Prostate gland (tissue), 2 donors: Measurements from ENCODE around the gene GTPBP1. TPM values are rescaled to one million over a fixed set of nuclear protein-coding genes. Genes with fewer than 3 reads are reported as not detected.
A peak's percentile ranks its signal among the peaks of the same experiment; 100 is the strongest.

Experiments
- DNase-seq: peaks from one replicate; pipeline ENCODE4 v3.0.0-alpha.2; 2019; ENCODE audit warnings: low spot score
- H3K27ac ChIP-seq, 2 donors: fragments of 200-600 bp; sonication (generic); 2 replicates each; pipeline ENCODE4 v1.5.1; 2017 to 2019
- H3K27me3 ChIP-seq: fragments of 200-600 bp; sonication (generic); replicated peaks from 2 replicates; pipeline ENCODE4 v1.5.1; 2019; ENCODE audit not compliant: insufficient read depth
- H3K36me3 ChIP-seq, 2 donors: fragments of 200-600 bp; sonication (generic); 1 replicate in 1 of 2; 2 replicates in 1 of 2; pipeline versions ENCODE4 v1.5.1 to v1.8.1; 2017 to 2019
- H3K4me1 ChIP-seq: fragments of 200-600 bp; sonication (generic); replicated peaks from 2 replicates; pipeline ENCODE4 v1.5.1; 2019
- H3K4me3 ChIP-seq, 2 donors: fragments of 200-600 bp; sonication (generic); 2 replicates each; pipeline ENCODE4 v1.5.1; 2017 to 2019
- H3K9me3 ChIP-seq: fragments of 200-600 bp; sonication (generic); 2 replicates; pipeline ENCODE4 v1.5.1; 2017
- CTCF ChIP-seq, 4 experiments: fragments of 200-600 bp in 2 of 4; fragments of 450-650 bp in 2 of 4; sonication (generic) in 2 of 4; IDR thresholded peaks; 1 replicate in 3 of 4; 2 replicates in 1 of 4; pipeline ENCODE4 v1.5.1; 2016 to 2019; ENCODE audit warnings: antibody characterized with exemption in 4 of 4, mild to moderate bottlenecking in 2 of 4, moderate library complexity in 2 of 4
- POLR2A ChIP-seq: fragments of 450-650 bp; IDR thresholded peaks from one replicate; pipeline ENCODE4 v1.6.1; 2016; ENCODE audit warnings: antibody characterized with exemption, mild to moderate bottlenecking
- POLR2AphosphoS5 ChIP-seq: sonication (generic); formaldehyde crosslinking; IDR thresholded peaks from one replicate; pipeline ENCODE4 v1.6.1; 2017; ENCODE audit warnings: antibody characterized with exemption
- WGBS: methylation state at CpG from one replicate; pipeline ENCODE4 v1.1.5; 2018; 5-methylcytosine and 5-hydroxymethylcytosine counted together
- intact Hi-C: fragments of 100-400 bp; cut with DNase I; formaldehyde crosslinking; loops from one replicate; pipeline ENCODE4 v1.14.2; 2022
- total RNA-seq, 2 donors: library from RNA; depleted of rRNA; stranded (reverse); fragments of >200 nt; gene quantifications; one replicate each; pipeline ENCODE4 v1.1.0, GENCODE V29; 2016

GTPBP1 gene
- total RNA-seq, 2 donors from 2014 or later, result 61.9 to 74.5 TPM

- H3K9me3 ChIP-seq, result no peaks in the 10 kb centered on the region
- intact Hi-C loops, result no loop called here
- 84% methylated on average over 7 of the region's 7 CpGs for WGBS
- TF ChIP-seq POLR2AphosphoS5 (no peak), CTCF (IDR thresholded peaks at IDR 0.05) (no peak), POLR2A (no peak)
- no peaks in the 10 kb centered on the region for H3K27me3 ChIP-seq
- H3K27ac ChIP-seq, result peak overlapping the region in 1 of 2 donors; percentile 66
- H3K4me1 ChIP-seq, result peaks cover 8% of the 10 kb centered on the region
- peaks cover 37 to 54% of the 10 kb centered on the region in 2 donors for H3K36me3 ChIP-seq
- DNase-seq, result no peak
- no peak overlapping the region for H3K4me3 ChIP-seq
Observed at GRCh38 chr22:38736257-38736570, 30.5 kb downstream of the GTPBP1 start.

- TF ChIP-seq POLR2A, result no peak
- no peak overlapping the region for H3K27ac ChIP-seq
- DNase-seq, result no peak
- H3K4me1 ChIP-seq, result peaks cover 8% of the 10 kb centered on the region
- intact Hi-C loops, result no loop called here
- H3K9me3 ChIP-seq, result no peaks in the 10 kb centered on the region
- no peak overlapping the region for H3K4me3 ChIP-seq
- peaks cover 49 to 65% of the 10 kb centered on the region in 2 donors for H3K36me3 ChIP-seq
- 74% methylated on average over 21 of the region's 21 CpGs for WGBS
- H3K27me3 ChIP-seq, result no peaks in the 10 kb centered on the region
Observed at GRCh38 chr22:38737302-38738060, 31.7 kb downstream of the GTPBP1 start.

- no peak for DNase-seq
- Histone ChIP-seq H3K27me3 (no peaks in the 10 kb centered on the region), H3K27ac (no peak overlapping the region), H3K36me3 (peaks cover 59 to 70% of the 10 kb centered on the region in 2 donors), H3K4me1 (no peaks in the 10 kb centered on the region), H3K4me3 (no peak overlapping the region), H3K9me3 (no peaks in the 10 kb centered on the region)
- TF ChIP-seq POLR2AphosphoS5, result no peak
- no peak for TF ChIP-seq POLR2A
- TF ChIP-seq CTCF (IDR thresholded peaks at IDR 0.05), result no peak
- intact Hi-C loops, result no loop called here
- 93% methylated on average over 17 of the region's 18 CpGs for WGBS
Observed at GRCh38 chr22:38738475-38739070, 32.8 kb downstream of the GTPBP1 start.

DNA sequence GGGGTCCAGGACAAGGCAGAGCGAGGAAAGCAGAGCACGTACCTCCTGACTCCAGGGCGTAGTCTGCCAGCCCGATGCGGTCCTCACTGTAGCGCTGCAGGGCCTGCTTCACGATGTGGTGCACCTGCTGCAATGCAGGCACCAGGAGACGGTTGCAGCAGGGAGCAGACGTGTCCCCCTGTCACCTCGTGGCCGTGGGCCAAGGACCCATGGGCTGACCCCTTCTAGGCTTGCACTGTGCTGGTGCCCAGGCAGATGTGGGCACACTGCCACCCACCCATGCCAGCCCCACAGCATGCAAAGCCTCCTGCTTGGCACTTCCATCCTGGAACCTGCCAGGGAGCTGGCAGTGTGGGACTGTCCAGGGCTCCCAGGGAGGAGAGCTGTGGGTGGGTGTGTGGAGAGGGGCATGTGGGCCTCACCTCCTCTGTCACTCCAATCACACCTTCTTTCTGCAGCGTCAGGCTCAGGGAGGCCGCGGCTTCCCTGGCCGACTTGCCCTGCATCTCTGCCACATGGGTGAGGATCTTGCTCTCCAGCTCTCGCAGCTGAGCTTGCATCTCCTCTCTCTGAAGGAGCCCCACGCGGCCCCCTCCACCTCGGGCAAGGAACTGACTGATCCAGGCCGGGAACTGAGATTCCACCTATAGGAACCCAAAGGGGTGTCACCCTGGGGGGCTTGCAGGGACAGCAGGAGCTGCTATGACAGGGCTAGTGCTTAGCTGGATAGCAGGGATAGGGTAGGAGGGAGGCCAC, 33.7 kb downstream of the GTPBP1 start:
- peaks cover 63 to 72% of the 10 kb centered on the region in 2 donors for H3K36me3 ChIP-seq
- no peak for TF ChIP-seq POLR2A
- TF ChIP-seq POLR2AphosphoS5, result no peak
- TF ChIP-seq CTCF (IDR thresholded peaks at IDR 0.05), result no peak
- no peak overlapping the region for H3K27ac ChIP-seq
- intact Hi-C loops, result no loop called here
- no peak overlapping the region for H3K4me3 ChIP-seq
- DNase-seq, result no peak
- 93% methylated on average over 19 of the region's 20 CpGs for WGBS
- H3K27me3 ChIP-seq, result no peaks in the 10 kb centered on the region
- no peaks in the 10 kb centered on the region for H3K4me1 ChIP-seq
- no peaks in the 10 kb centered on the region for H3K9me3 ChIP-seq

- H3K36me3 ChIP-seq, result peaks cover 71 to 77% of the 10 kb centered on the region in 2 donors
- H3K27me3 ChIP-seq, result no peaks in the 10 kb centered on the region
- H3K4me3 ChIP-seq, result no peak overlapping the region
- WGBS, result 89% methylated on average over 11 of the region's 15 CpGs
- no peaks in the 10 kb centered on the region for H3K9me3 ChIP-seq
- H3K27ac ChIP-seq, result no peak overlapping the region
- no peaks in the 10 kb centered on the region for H3K4me1 ChIP-seq
- TF ChIP-seq POLR2AphosphoS5, result no peak
- DNase-seq, result no peak
- intact Hi-C loops, result no loop called here
Observed at GRCh38 chr22:38740116-38740723, 34.5 kb downstream of the GTPBP1 start.
